ENCODE data around the gene ACTR3C. TPM values are rescaled to one million over a fixed set of nuclear protein-coding genes. Genes with fewer than 3 reads are reported as not detected.

The ACTR3C gene
- 0.93 TPM for polyA plus RNA-seq (2013, experiment 1 of 4)
- polyA plus RNA-seq (2013, experiment 2 of 4) = 0.44 TPM
- polyA plus RNA-seq (2013, experiment 3 of 4) = 0.48 TPM
- polyA plus RNA-seq (2013, experiment 4 of 4) = 0.20 TPM

GRCh38 chr7:150322833-150323681 lies at the start of gene ACTR3C, which contains the start of gene LRRC61:
Gene ACTR3C, minus strand, starts transcription at chr7:150323545. Its CDS starts 28,249 bp downstream, at chr7:150295296.
Gene LRRC61, plus strand, starts transcription at chr7:150323355. Its CDS starts 13,507 bp downstream, at chr7:150336862.
- Histone ChIP-seq H3K36me3 (ENCODE audit: control insufficient read depth, insufficient read depth, low read length) (peaks cover 18% of the 10 kb centered on the region), H3K9me3 (ENCODE audit: control insufficient read depth, low read length) (no peaks in the 10 kb centered on the region), H3K27me3 (ENCODE audit: control insufficient read depth, insufficient read depth, low read length, poor library complexity, severe bottlenecking) (no peaks in the 10 kb centered on the region), H3K27ac (ENCODE audit: insufficient read depth, low read depth, low read length, poor library complexity, severe bottlenecking) (no peak within 1 kb of the TSS), H3K4me1 (ENCODE audit: control insufficient read depth, insufficient read depth, low read length) (peaks cover 13% of the 10 kb centered on the region), H3K4me3 (ENCODE audit: insufficient read depth, low read depth, low read length) (peak within 1 kb of the TSS; percentile 74)
- 17 to 19% methylated on average over 82 of the region's 82 CpGs for WGBS, 2 experiments

GRCh38 chr7:150372271-150373048 lies 49.1 kb upstream of the ACTR3C start:
- Histone ChIP-seq H3K27me3 (ENCODE audit: control insufficient read depth, insufficient read depth, low read length, poor library complexity, severe bottlenecking) (no peaks in the 10 kb centered on the region), H3K27ac (ENCODE audit: insufficient read depth, low read depth, low read length, poor library complexity, severe bottlenecking) (no peak overlapping the region), H3K4me3 (ENCODE audit: insufficient read depth, low read depth, low read length) (no peak overlapping the region), H3K9me3 (ENCODE audit: control insufficient read depth, low read length) (no peaks in the 10 kb centered on the region), H3K36me3 (ENCODE audit: control insufficient read depth, insufficient read depth, low read length) (peaks cover 28% of the 10 kb centered on the region), H3K4me1 (ENCODE audit: control insufficient read depth, insufficient read depth, low read length) (peaks cover 31% of the 10 kb centered on the region)
- WGBS, 2 experiments = 95 to 96% methylated on average over 79 of the region's 79 CpGs

GRCh38 chr7:150371996-150372270 lies 48.6 kb upstream of the ACTR3C start:
- WGBS, 2 experiments = 96% methylated on average over 30 of the region's 30 CpGs
- Histone ChIP-seq H3K4me1 (ENCODE audit: control insufficient read depth, insufficient read depth, low read length) (peaks cover 31% of the 10 kb centered on the region), H3K9me3 (ENCODE audit: control insufficient read depth, low read length) (no peaks in the 10 kb centered on the region), H3K4me3 (ENCODE audit: insufficient read depth, low read depth, low read length) (no peak overlapping the region), H3K27me3 (ENCODE audit: control insufficient read depth, insufficient read depth, low read length, poor library complexity, severe bottlenecking) (no peaks in the 10 kb centered on the region), H3K27ac (ENCODE audit: insufficient read depth, low read depth, low read length, poor library complexity, severe bottlenecking) (no peak overlapping the region), H3K36me3 (ENCODE audit: control insufficient read depth, insufficient read depth, low read length) (peaks cover 28% of the 10 kb centered on the region)

GRCh38 chr7:150371131-150371995 lies 48.0 kb upstream of the ACTR3C start:
- Histone ChIP-seq H3K4me3 (ENCODE audit: insufficient read depth, low read depth, low read length) (no peak overlapping the region), H3K27me3 (ENCODE audit: control insufficient read depth, insufficient read depth, low read length, poor library complexity, severe bottlenecking) (no peaks in the 10 kb centered on the region), H3K36me3 (ENCODE audit: control insufficient read depth, insufficient read depth, low read length) (peaks cover 28% of the 10 kb centered on the region), H3K4me1 (ENCODE audit: control insufficient read depth, insufficient read depth, low read length) (peaks cover 28% of the 10 kb centered on the region), H3K27ac (ENCODE audit: insufficient read depth, low read depth, low read length, poor library complexity, severe bottlenecking) (no peak overlapping the region), H3K9me3 (ENCODE audit: control insufficient read depth, low read length) (no peaks in the 10 kb centered on the region)
- 95 to 96% methylated on average over 48 of the region's 48 CpGs for WGBS, 2 experiments

- no peaks in the 10 kb centered on the region for H3K27me3 ChIP-seq (ENCODE audit: control insufficient read depth, insufficient read depth, low read length, poor library complexity, severe bottlenecking)
- H3K27ac ChIP-seq (ENCODE audit: insufficient read depth, low read depth, low read length, poor library complexity, severe bottlenecking) = no peak overlapping the region
- H3K4me3 ChIP-seq (ENCODE audit: insufficient read depth, low read depth, low read length) = peak overlapping the region; percentile 90
- no peaks in the 10 kb centered on the region for H3K9me3 ChIP-seq (ENCODE audit: control insufficient read depth, low read length)
- peaks cover 26% of the 10 kb centered on the region for H3K4me1 ChIP-seq (ENCODE audit: control insufficient read depth, insufficient read depth, low read length)
- WGBS, 2 experiments = 86 to 88% methylated on average over 3 of the region's 3 CpGs
- peaks cover 28% of the 10 kb centered on the region for H3K36me3 ChIP-seq (ENCODE audit: control insufficient read depth, insufficient read depth, low read length)
Observed at GRCh38 chr7:150370612-150371071, 47.3 kb upstream of the ACTR3C start.

GRCh38 chr7:150369748-150370501 lies 46.6 kb upstream of the ACTR3C start:
- Histone ChIP-seq H3K4me1 (ENCODE audit: control insufficient read depth, insufficient read depth, low read length) (peaks cover 26% of the 10 kb centered on the region), H3K27me3 (ENCODE audit: control insufficient read depth, insufficient read depth, low read length, poor library complexity, severe bottlenecking) (no peaks in the 10 kb centered on the region), H3K36me3 (ENCODE audit: control insufficient read depth, insufficient read depth, low read length) (peaks cover 28% of the 10 kb centered on the region), H3K9me3 (ENCODE audit: control insufficient read depth, low read length) (no peaks in the 10 kb centered on the region), H3K4me3 (ENCODE audit: insufficient read depth, low read depth, low read length) (peak overlapping the region; percentile 90), H3K27ac (ENCODE audit: insufficient read depth, low read depth, low read length, poor library complexity, severe bottlenecking) (peak overlapping the region; percentile 98)
- 51 to 60% methylated on average over 23 of the region's 23 CpGs for whole genome bisulfite sequencing, 2 experiments

GRCh38 chr7:150368884-150369747 lies 45.8 kb upstream of the ACTR3C start:
- Histone ChIP-seq H3K27ac (ENCODE audit: insufficient read depth, low read depth, low read length, poor library complexity, severe bottlenecking) (peak overlapping the region; percentile 98), H3K4me1 (ENCODE audit: control insufficient read depth, insufficient read depth, low read length) (peaks cover 26% of the 10 kb centered on the region), H3K4me3 (ENCODE audit: insufficient read depth, low read depth, low read length) (peak overlapping the region; percentile 90), H3K27me3 (ENCODE audit: control insufficient read depth, insufficient read depth, low read length, poor library complexity, severe bottlenecking) (no peaks in the 10 kb centered on the region), H3K36me3 (ENCODE audit: control insufficient read depth, insufficient read depth, low read length) (peaks cover 26% of the 10 kb centered on the region), H3K9me3 (ENCODE audit: control insufficient read depth, low read length) (no peaks in the 10 kb centered on the region)
- 0% methylated on average over 57 to 58 of the region's 58 CpGs for WGBS, 2 experiments

GRCh38 chr7:150368096-150368883 lies 44.9 kb upstream of the ACTR3C start, which contains the start of gene REPIN1:
Gene REPIN1, plus strand, starts transcription at chr7:150368822. Its CDS starts 890 bp downstream, at chr7:150369712.
- H3K4me1 ChIP-seq (ENCODE audit: control insufficient read depth, insufficient read depth, low read length) = peaks cover 20% of the 10 kb centered on the region
- peak within 1 kb of the TSS; percentile 90 for H3K4me3 ChIP-seq (ENCODE audit: insufficient read depth, low read depth, low read length)
- no peaks in the 10 kb centered on the region for H3K27me3 ChIP-seq (ENCODE audit: control insufficient read depth, insufficient read depth, low read length, poor library complexity, severe bottlenecking)
- 4% methylated on average over 85 of the region's 85 CpGs for WGBS, 2 experiments
- H3K36me3 ChIP-seq (ENCODE audit: control insufficient read depth, insufficient read depth, low read length) = peaks cover 18% of the 10 kb centered on the region
- H3K27ac ChIP-seq (ENCODE audit: insufficient read depth, low read depth, low read length, poor library complexity, severe bottlenecking) = peak within 1 kb of the TSS; percentile 98
- H3K9me3 ChIP-seq (ENCODE audit: control insufficient read depth, low read length) = no peaks in the 10 kb centered on the region
